Endothelial cell of umbilical vein (primary cell): ENCODE measurements around the gene RILPL1. TPM values are rescaled to one million over a fixed set of nuclear protein-coding genes. Genes with fewer than 3 reads are reported as not detected.

Source experiments
- BruUV-seq: library from RNA; stranded (reverse); fragments of 400-500 nt; replicated peaks from 2 replicates; lab custom pipeline; 2021; lab: Mats Ljungman, UMichigan
- CTCF ChIA-PET: fragments of 300-600, 350-600 bp; sonication (Branson Sonifier 250); formaldehyde crosslinking; loops from one replicate; lab custom pipeline; 2021; ENCODE audit warnings: antibody characterized with exemption, inconsistent platforms; lab: Charles Lee
- POLR2A ChIA-PET: fragments of 300-600, 350-600 bp; sonication (Branson Sonifier 250); formaldehyde crosslinking; loops from one replicate; lab custom pipeline; 2021; ENCODE audit warnings: antibody characterized with exemption, inconsistent platforms; lab: Charles Lee
- DNase-seq: peaks from one replicate; pipeline ENCODE4 v3.0.0-alpha.2; 2011; ENCODE audit warnings: low read depth, low spot score
- FAIRE-seq: peaks from 2 replicates; lab custom pipeline; 2011; peaks lifted over from hg19 to GRCh38; lab: Jason Lieb, UNC
- H2AFZ ChIP-seq: 2 replicates; pipeline ENCODE4 v1.6.0; 2012; ENCODE audit warnings: low read depth, low read length, control low read depth, inconsistent platforms
- H3K27ac ChIP-seq: 2 replicates; pipeline ENCODE4 v1.5.1; 2011; ENCODE audit warnings: low read depth, mild to moderate bottlenecking, control low read depth, low read length, moderate library complexity; ENCODE audit not compliant: insufficient read depth
- H3K27me3 ChIP-seq, 2 experiments: 2 replicates each; pipeline versions ENCODE4 v1.6.0 to v1.6.1; 2011; ENCODE audit warnings: low read length in 2 of 2, mixed read lengths in 1 of 2; ENCODE audit not compliant: control insufficient read depth in 2 of 2, insufficient read depth in 2 of 2
- H3K36me3 ChIP-seq, 2 experiments: 2 replicates in 1 of 2; 3 replicates in 1 of 2; pipeline ENCODE4 v1.5.1; 2011; ENCODE audit warnings: low read length in 2 of 2, mild to moderate bottlenecking in 1 of 2, moderate library complexity in 1 of 2; ENCODE audit not compliant: control insufficient read depth in 2 of 2, insufficient read depth in 2 of 2; ENCODE audit errors: extremely low read depth in 1 of 2
- H3K4me1 ChIP-seq: 3 replicates; pipeline ENCODE4 v1.5.1; 2011; ENCODE audit warnings: mild to moderate bottlenecking, low read length; ENCODE audit not compliant: control insufficient read depth, insufficient read depth; ENCODE audit errors: extremely low read depth
- H3K4me2 ChIP-seq: 2 replicates; pipeline ENCODE4 v1.6.1; 2011; ENCODE audit warnings: low read length, control low read depth, mixed read lengths; ENCODE audit not compliant: insufficient read depth
- H3K4me3 ChIP-seq, 3 experiments: fragments of 200-600 bp in 1 of 3; sonication (generic), shearing (Covaris generic) in 1 of 3; replicated peaks in 1 of 3; 2 replicates each; pipeline ENCODE4 v1.5.1; 2011 to 2016; ENCODE audit warnings: control low read depth in 3 of 3, low read length in 3 of 3, mild to moderate bottlenecking in 2 of 3, inconsistent platforms in 1 of 3, low read depth in 1 of 3, moderate library complexity in 1 of 3; ENCODE audit not compliant: insufficient read depth in 1 of 3
- H3K79me2 ChIP-seq: 2 replicates; pipeline ENCODE4 v1.6.0; 2012; ENCODE audit warnings: low read length, inconsistent platforms; ENCODE audit not compliant: control insufficient read depth, insufficient read depth
- H3K9ac ChIP-seq: replicated peaks from 2 replicates; pipeline ENCODE3; 2011; ENCODE audit warnings: low read length, control low read depth; ENCODE audit not compliant: insufficient read depth; ENCODE audit errors: extremely low read depth
- H3K9me1 ChIP-seq: replicated peaks from 3 replicates; pipeline ENCODE4 v1.6.0; 2011; ENCODE audit warnings: mild to moderate bottlenecking, low read length; ENCODE audit not compliant: control insufficient read depth, insufficient read depth; ENCODE audit errors: extremely low read depth
- H3K9me3 ChIP-seq: replicated peaks from 2 replicates; pipeline ENCODE4 v1.5.1; 2012; ENCODE audit warnings: low read length, inconsistent platforms; ENCODE audit not compliant: control insufficient read depth, insufficient read depth
- H4K20me1 ChIP-seq: replicated peaks from 2 replicates; pipeline ENCODE3; 2011; ENCODE audit warnings: mild to moderate bottlenecking, low read length; ENCODE audit not compliant: control insufficient read depth, insufficient read depth; ENCODE audit errors: extremely low read depth
- CTCF ChIP-seq, 2 donors: IDR thresholded peaks; 1 replicate in 1 of 2; 2 replicates in 1 of 2; pipeline ENCODE4 v1.5.1; 2011; ENCODE audit warnings: low read length in 2 of 2, mild to moderate bottlenecking in 2 of 2, moderate library complexity in 2 of 2, control low read depth in 1 of 2, inconsistent platforms in 1 of 2, low read depth in 1 of 2; ENCODE audit not compliant: insufficient read depth in 1 of 2; ENCODE audit errors: extremely low read depth in 1 of 2
- EZH2 ChIP-seq: IDR thresholded peaks from 2 replicates; pipeline ENCODE4 v1.6.1; 2012; ENCODE audit warnings: borderline replicate concordance, low read depth, mild to moderate bottlenecking, moderate library complexity, low read length, inconsistent platforms; ENCODE audit not compliant: severe bottlenecking
- FOS ChIP-seq: IDR thresholded peaks from 2 replicates; pipeline ENCODE4 v1.6.1; 2011; ENCODE audit warnings: mild to moderate bottlenecking, low read length, moderate library complexity, borderline replicate concordance; ENCODE audit not compliant: insufficient read depth
- GATA2 ChIP-seq: IDR thresholded peaks from 2 replicates; pipeline ENCODE4 v1.7.0; 2011; ENCODE audit warnings: low read depth, mild to moderate bottlenecking, moderate library complexity, mixed read lengths, low read length; ENCODE audit not compliant: insufficient read length, insufficient read depth
- JUN ChIP-seq: IDR thresholded peaks from 2 replicates; pipeline ENCODE4 v1.6.1; 2011; ENCODE audit warnings: borderline replicate concordance, low read depth; ENCODE audit not compliant: insufficient read length, insufficient read depth
- MAX ChIP-seq: IDR thresholded peaks from 2 replicates; pipeline ENCODE4 v1.6.1; 2011; ENCODE audit not compliant: insufficient read depth, insufficient read length
- MYC ChIP-seq: IDR thresholded peaks from one replicate; pipeline ENCODE4 v1.6.1; 2011; ENCODE audit warnings: mild to moderate bottlenecking, low read depth, low read length
- POLR2A ChIP-seq: IDR thresholded peaks from 2 replicates; pipeline ENCODE4 v1.6.1; 2012; ENCODE audit warnings: low read depth, mild to moderate bottlenecking, control low read depth, low read length
- POLR2AphosphoS5 ChIP-seq: IDR thresholded peaks from 2 replicates; pipeline ENCODE4 v1.6.1; 2012; ENCODE audit warnings: low read depth, mild to moderate bottlenecking, control low read depth, low read length, moderate library complexity; ENCODE audit not compliant: insufficient read depth
- dilution Hi-C: fragments of 300-500 bp; cut with MboI; formaldehyde crosslinking; loops from one replicate; pipeline ENCODE4 v1.15.0; 2019; ENCODE audit warnings: low sequenced_read_pairs; ENCODE audit not compliant: extremely low pct_ligation_motif_present
- intact Hi-C: fragments of 100-400 bp; cut with micrococcal nuclease; formaldehyde crosslinking; loops from one replicate; pipeline ENCODE4 v1.10.0; 2022
- polyA plus RNA-seq, 4 experiments: library from polyadenylated mRNA; depleted of rRNA in 3 of 4; stranded (reverse) in 3 of 4; unstranded in 1 of 4; fragments of >200 nt; gene quantifications; 2 replicates each; pipeline versions ENCODE4 v1.2.1 to v1.2.3, GENCODE V29; 2011 to 2012; ENCODE audit warnings: missing spikeins in 1 of 4
- total RNA-seq: library from RNA; stranded (reverse); gene quantifications from 2 replicates; pipeline ENCODE4 v1.2.3, GENCODE V29; 2021

The RILPL1 gene
- total and polyA plus RNA-seq, 2 donors (not counting 3 experiments of a cell fraction or from before 2014, with no cell fraction given) = 30.4 to 34.3 TPM

- dilution Hi-C loops = no loop called here
- POLR2A ChIA-PET = no interaction called here
- FAIRE-seq = no peak
Measured at GRCh38 chr12:123449249-123449733, 84.2 kb downstream of the RILPL1 start.

More at GRCh38 chr12:123449249-123449733, 84.2 kb downstream of the RILPL1 start:
- DNase-seq = no peak
- intact Hi-C loops = loop anchor here (5.0 kb wide), 1 partner anchor 67 kb away; the partner anchor contains the start of gene KMT5A
- H4K20me1 ChIP-seq = no peaks in the 10 kb centered on the region
- no peaks in the 10 kb centered on the region for H3K27me3 ChIP-seq
- H2AFZ ChIP-seq = no peak overlapping the region
- no peak overlapping the region for H3K4me3 ChIP-seq
- no peaks in the 10 kb centered on the region for H3K9me3 ChIP-seq
- H3K4me2 ChIP-seq = no peak overlapping the region
- H3K27ac ChIP-seq = no peak overlapping the region
- H3K4me1 ChIP-seq = peaks cover 22% of the 10 kb centered on the region
- no peaks in the 10 kb centered on the region for H3K36me3 ChIP-seq
- no peak overlapping the region for H3K9ac ChIP-seq
- TF ChIP-seq EZH2 (no peak), JUN (no peak), POLR2AphosphoS5 (no peak), FOS (no peak), CTCF (IDR thresholded peaks at IDR 0.05; ENCODE audit: extremely low read depth in 1 of 2, insufficient read depth in 1 of 2, low read depth in 1 of 2, low read length in 2 of 2) (no peak), MYC (no peak), MAX (no peak), POLR2A (no peak), GATA2 (no peak)
- BruUV-seq = no TSS peak
- no peaks in the 10 kb centered on the region for H3K79me2 ChIP-seq
- CTCF ChIA-PET = interaction anchor here (1.4 kb wide), 1 partner anchor 19 kb away, joined by 4 read pairs; no protein-coding TSS in a partner anchor
- no peaks in the 10 kb centered on the region for H3K9me1 ChIP-seq
